ENCODE results near the gene CTNNA3.

The CTNNA3 gene

GRCh38 chr10:65864036-65864435 is 1832.0 kb downstream of the CTNNA3 start:
- no peak overlapping the region for H3K4me2 ChIP-seq (ENCODE audit: low read length)
- H3K4me1 ChIP-seq (ENCODE audit: control insufficient read depth, low read length) = peaks cover 28% of the 10 kb centered on the region
- H3K36me3 ChIP-seq (ENCODE audit: control insufficient read depth, low read length) = no peaks in the 10 kb centered on the region
- no peaks in the 10 kb centered on the region for H3K27me3 ChIP-seq (ENCODE audit: control insufficient read depth, low read length)
- no peaks in the 10 kb centered on the region for H4K20me1 ChIP-seq (ENCODE audit: control insufficient read depth, insufficient read depth, low read depth, low read length)
- no peak overlapping the region for H3K4me3 ChIP-seq (ENCODE audit: low read length)
- H3K27ac ChIP-seq (ENCODE audit: low read depth, low read length) = no peak overlapping the region
- H3K9me3 ChIP-seq (ENCODE audit: control insufficient read depth, insufficient read depth, low read length) = peaks cover 3% of the 10 kb centered on the region; the same call in 1 of the 2 replicates
- no peak for TF ChIP-seq CTCF (IDR thresholded peaks at IDR 0.05; ENCODE audit: low read depth, low read length, poor library complexity, severe bottlenecking)
- TF ChIP-seq EZH2phosphoT487 (IDR thresholded peaks at IDR 0.05; ENCODE audit: borderline replicate concordance, low read length) = no peak
- no peaks in the 10 kb centered on the region for H3F3A ChIP-seq (ENCODE audit: control insufficient read depth, insufficient read depth)
- H3K9me2 ChIP-seq (replicated peaks; ENCODE audit: control insufficient read depth, low read length) = no peaks in the 10 kb centered on the region
- no peaks in the 10 kb centered on the region for H3K79me2 ChIP-seq (ENCODE audit: control insufficient read depth, low read length)

Measured in DOHH2 (cell line).